GM19397 (cell line): ENCODE data around the gene RREB1.

Source experiments
- ATAC-seq: cut with Tn5 transposase; IDR thresholded peaks from one replicate; pipeline ENCODE4 v1.9.1; 2021; ENCODE audit warnings: mild to moderate bottlenecking, moderate library complexity; ENCODE audit not compliant: unreplicated experiment

The RREB1 gene, protein sequence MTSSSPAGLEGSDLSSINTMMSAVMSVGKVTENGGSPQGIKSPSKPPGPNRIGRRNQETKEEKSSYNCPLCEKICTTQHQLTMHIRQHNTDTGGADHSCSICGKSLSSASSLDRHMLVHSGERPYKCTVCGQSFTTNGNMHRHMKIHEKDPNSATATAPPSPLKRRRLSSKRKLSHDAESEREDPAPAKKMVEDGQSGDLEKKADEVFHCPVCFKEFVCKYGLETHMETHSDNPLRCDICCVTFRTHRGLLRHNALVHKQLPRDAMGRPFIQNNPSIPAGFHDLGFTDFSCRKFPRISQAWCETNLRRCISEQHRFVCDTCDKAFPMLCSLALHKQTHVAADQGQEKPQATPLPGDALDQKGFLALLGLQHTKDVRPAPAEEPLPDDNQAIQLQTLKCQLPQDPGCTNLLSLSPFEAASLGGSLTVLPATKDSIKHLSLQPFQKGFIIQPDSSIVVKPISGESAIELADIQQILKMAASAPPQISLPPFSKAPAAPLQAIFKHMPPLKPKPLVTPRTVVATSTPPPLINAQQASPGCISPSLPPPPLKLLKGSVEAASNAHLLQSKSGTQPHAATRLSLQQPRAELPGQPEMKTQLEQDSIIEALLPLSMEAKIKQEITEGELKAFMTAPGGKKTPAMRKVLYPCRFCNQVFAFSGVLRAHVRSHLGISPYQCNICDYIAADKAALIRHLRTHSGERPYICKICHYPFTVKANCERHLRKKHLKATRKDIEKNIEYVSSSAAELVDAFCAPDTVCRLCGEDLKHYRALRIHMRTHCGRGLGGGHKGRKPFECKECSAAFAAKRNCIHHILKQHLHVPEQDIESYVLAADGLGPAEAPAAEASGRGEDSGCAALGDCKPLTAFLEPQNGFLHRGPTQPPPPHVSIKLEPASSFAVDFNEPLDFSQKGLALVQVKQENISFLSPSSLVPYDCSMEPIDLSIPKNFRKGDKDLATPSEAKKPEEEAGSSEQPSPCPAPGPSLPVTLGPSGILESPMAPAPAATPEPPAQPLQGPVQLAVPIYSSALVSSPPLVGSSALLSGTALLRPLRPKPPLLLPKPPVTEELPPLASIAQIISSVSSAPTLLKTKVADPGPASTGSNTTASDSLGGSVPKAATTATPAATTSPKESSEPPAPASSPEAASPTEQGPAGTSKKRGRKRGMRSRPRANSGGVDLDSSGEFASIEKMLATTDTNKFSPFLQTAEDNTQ (N-terminal part only)

GRCh38 chr6:7107578-7108195 is at the start of gene RREB1:
TSS of gene RREB1 (plus strand) at chr6:7107961. CDS start at chr6:7181912, 73,951 bp downstream.
- peak; percentile 57 for ATAC-seq

DNA sequence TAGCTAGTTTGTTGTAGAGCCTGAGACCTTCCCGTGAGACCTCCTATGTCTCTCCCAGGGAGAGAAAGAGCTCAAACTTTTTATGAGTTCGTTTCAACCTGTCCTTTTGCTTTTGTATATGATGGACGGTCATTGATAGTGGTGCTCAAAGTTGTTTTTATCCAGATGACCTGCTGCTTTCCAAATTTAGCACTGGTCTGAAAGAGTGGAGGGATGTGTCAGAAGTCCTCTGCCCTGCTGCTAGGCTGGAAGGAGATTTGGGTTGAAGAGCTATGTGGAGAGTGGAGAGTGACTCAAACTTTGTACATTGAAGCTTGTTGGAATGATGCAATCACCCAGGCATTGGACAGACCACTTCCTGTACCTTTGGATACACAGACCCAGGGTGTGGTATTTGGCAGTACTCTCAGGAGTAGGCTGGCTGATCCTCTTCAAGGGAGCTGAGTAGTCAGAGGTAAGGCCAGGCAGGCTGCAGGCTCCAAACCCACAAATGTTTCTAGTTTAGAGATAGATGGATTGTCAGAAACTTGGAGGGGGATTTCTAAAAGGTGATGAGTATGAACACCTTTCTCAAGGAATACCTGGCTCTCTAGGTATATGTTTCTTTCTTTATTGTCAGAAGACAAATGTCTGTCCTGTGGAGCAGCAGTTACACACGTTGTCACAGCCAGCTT is 49.4 kb upstream of the RREB1 start:
- no peak for ATAC-seq

DNA sequence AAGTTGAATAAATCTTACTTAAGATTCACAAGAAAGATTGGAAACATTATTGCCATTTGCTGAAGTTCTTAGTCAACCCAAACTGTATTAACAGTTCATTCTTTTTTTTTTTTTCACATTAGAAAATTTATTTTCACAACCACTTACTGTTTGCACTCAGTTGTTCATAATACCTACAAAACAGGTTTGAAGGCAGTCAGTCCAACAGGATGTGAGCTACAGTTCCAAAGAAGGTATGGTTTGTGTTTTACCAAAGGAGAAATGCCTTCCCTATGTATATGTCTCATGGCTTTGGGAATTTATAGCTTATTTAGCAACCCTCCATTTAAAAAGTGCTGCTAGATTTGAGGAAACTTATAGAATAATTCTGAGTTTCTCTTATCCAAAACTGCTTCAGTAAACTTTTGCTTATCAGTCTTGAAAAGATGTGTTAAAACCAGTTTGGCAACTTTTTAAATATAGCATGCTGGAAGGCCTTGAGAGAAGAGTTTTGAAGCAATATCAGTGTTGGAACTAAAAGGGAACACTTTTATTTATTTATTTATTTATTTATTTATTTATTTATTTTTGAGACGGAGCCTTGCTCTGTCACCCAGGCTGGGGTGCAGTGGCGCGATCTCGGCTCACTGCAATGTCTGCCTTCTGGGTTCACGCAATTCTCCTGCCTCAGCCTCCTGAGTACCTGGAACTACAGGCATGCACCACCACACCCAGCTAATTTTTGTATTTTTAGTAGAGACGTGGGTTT is 46.8 kb upstream of the RREB1 start:
- no peak for ATAC-seq

GRCh38 chr6:7062451-7063162 is 45.2 kb upstream of the RREB1 start:
- no peak for ATAC-seq

GRCh38 chr6:7067305-7067704 is 40.5 kb upstream of the RREB1 start:
- ATAC-seq = no peak

DNA sequence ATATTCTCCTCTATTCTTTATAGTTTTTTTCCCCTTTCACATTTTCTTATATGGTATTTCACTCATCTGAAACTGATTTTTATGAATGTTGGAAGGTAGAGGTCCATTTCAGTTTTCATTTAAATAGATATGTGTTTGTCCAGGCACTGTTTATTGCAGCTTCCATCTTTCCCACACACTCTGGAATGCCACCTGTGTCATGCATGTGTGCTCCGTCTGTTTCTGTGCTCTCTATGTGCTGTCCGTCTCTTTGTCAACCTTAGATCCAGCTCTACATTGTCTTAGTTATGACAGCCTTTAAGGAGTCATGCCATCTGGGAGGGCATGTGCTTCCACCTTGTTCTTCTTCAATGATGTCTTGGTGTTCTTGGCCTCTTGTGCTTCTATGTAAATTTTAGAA is 36.4 kb upstream of the RREB1 start:
- ATAC-seq = no peak

GRCh38 chr6:7073082-7073820 is 34.5 kb upstream of the RREB1 start:
- peak; percentile 29 for ATAC-seq

DNA sequence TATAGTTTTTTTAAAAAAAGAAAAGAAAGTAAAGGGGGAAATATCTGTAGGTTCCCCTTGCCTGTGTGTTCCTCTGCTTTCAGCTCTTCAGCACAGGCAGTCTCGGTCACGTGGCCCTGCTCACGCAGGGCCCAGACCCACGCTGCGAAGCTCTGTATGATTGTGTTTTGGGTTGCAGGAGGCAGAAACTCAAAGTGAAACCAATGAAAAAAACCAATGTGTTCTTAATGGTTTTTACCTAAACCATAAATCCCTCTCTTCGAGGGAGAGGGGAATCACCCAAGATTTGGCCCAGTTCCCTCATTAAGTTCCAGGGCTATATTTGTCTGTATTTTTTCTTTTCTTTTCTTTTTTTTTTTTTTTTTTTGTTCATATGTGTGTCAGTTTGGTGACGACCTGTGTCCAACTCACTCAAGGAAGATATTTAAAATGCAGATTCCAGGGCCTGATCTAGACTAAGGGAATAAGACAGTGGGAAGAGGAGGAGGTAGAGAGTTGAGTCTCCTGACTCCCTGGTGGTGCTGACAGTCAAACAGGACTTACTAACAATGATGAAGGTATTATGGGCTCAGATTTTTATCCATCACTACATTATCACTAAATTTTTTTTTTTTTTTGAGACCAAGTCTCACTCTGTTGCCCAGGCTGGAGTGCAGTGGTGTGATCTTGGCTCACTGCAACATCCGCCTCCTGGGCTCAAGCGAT is 33.8 kb upstream of the RREB1 start:
- ATAC-seq = peak; percentile 99

- no peak for ATAC-seq
These were observed 32.9 kb upstream of the RREB1 start for GRCh38 chr6:7074870-7075269.

DNA sequence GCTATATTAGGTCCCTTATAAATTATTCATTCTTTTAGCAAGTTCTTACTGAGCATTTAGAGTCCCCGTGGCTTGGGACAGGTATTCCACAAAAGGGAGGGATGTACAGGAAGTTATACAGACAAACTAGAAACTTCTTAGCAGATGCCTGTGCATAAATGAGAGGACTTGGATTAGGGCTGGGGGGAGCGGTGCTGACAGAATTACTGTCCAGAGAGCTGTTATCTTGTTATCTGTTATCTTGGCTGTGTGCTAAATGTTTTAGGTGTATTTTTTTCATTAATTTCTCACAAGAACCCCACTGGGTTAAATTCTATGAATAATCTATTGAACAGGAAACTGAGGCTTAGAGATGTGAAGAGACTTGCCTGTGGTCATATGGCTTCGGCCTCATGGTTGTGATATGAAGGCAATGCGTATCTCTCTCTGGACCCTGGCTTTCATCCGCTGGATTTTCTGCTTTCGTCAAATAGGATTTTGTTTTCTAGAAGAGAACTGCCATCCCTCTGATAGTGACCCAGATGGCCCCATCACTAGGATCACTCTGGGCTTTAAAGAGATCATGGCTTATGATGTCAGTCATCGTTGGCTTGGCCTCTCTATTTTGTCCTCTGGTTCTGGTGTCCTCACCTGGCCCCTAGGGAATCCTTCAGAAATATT is 32.3 kb upstream of the RREB1 start:
- ATAC-seq = no peak

DNA sequence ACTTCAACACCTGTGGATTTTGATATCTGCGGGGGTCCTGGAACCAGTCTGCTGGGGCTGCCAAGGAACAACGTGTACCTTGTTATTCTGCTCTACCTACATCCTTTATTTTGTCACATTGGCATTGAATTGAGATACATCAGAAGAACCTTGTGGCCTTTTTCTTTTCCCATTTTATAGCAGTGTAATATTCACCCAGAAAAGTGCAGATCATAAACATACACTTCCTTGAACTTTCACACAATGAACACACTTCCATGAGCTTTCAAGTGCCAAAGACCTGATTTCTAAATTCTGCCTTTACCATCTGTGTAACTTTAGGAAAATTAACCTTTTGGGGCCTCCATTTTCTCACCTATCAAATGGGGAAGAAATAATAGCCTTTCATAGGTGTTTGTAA is 29.9 kb upstream of the RREB1 start:
- no peak for ATAC-seq

DNA sequence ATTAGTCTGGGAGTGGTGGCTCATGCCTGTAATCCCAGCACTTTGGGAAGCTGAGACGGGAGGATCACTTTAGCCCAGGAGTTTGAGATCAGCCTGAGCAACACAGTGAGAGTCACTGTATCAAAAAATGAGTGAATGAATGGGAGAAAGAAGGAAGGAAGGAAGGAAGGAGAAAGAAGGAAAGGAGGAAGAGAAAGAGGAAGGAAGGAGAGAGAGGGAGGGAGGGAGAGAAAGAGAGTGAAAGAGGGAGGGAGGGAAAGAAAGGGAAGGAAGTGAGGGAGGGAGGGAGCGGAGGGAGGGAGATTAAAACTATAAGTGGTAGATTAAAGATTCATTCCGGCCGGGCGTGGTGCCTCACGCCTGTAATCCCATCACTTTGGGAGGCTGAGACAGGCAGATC is 28.9 kb upstream of the RREB1 start:
- ATAC-seq = no peak

DNA sequence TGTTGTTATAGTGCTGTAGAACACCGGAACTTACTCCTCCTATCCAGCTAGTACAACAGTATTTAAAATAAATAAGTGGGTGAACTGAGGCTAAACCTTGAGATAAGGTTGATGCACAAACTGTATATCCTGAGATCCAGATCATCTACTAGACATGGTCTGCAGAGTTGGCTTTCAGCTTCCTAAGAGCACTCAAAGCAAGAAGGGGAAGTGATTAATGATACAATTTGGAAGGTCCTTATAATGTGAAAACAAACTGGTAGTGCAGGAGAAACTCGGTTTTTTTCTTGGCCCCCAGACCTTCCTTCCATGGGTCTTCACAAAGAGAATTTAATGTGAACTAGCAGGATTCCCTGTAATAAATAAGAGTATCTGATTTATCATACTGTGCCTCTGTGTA is 27.4 kb upstream of the RREB1 start:
- ATAC-seq = no peak

DNA sequence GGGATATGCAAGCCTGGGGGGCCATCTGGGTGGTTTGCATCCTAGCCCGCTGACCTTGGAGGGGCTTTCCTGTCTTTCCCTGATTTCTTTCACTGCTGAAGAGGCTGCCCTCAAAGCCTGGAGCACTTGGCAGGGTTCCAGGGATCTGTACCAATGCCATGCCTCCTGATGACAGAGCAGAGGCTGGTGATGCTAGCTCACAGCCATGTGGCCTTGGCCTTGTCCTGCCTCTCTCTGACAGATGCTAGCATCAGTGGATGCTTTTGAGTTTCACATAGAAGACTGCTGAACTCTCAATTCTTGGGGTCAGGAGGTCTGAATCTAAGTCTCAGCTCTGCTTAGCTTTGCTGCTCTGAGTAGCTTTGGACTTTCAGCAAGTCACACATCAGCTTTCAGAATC is 21.9 kb upstream of the RREB1 start:
- peak; percentile 7 for ATAC-seq

DNA sequence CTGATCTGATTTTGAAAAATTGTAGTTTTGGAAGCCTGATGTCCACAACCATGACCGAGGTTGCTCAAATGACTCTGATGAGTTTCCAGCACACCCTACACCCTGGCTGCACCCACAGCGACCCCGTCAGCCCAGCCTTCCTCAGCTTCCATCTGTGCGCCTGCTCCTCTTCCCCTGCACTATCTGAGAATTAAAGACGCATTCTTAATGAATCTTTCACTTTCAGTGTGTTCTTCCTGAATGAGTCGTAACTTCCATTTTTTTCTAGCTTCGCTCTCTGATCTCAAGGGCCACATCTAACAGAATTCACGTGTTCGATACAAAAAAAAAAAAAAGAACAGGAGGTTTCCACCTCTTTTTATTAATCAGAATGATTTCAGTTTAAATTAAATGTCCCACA is 21.3 kb upstream of the RREB1 start:
- ATAC-seq = peak; percentile 61

DNA sequence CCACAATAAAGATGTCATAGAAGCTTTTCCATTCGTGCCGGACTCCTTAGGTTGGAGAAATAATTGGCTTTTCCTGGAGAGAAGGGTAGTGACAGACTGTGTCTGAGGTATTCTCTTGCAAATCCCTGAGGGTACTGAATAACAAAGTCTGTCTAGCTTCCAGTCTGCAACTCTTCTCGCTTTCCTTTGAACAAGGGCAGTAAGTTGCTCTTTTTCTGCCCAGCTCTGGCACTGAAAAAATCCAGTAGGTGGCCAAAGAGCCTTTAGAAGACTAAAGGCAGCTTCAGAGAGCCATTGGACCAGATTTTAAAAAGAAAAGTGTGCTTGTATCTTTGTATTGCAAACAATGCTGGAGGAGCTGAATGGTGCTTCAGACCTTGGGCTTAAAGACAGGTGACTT is 20.7 kb upstream of the RREB1 start:
- peak; percentile 13 for ATAC-seq

DNA sequence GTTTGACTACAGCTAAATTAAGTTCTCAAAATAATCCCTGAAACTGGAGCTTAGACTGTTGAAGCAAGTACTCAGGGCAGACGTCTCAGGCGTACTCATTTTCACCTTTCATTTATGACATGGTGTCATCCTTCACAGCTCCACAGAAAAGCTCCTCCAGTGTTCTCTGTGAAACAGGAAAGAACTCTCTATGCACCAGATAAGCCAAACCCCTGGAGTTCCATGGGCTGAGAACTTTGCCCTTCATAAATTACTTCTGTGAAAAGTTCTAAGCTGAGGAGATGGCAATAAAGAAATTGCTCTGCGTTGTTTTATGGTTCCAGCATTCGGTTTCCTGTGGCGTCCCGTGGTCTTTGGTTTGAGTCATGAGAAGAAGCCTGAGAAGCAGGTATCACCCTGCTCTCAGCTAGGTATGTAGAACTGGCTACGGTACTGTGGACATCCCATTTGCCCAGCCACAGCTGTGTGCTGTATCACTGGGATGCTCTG is 20.2 kb upstream of the RREB1 start:
- ATAC-seq = peak; percentile 40
